GM21723 (cell line): Measurements from ENCODE around the gene SQSTM1.
"Not testable (repeated sequence)": the region's sequence is repeated elsewhere in the genome, so short reads cannot be mapped to it uniquely, and the experiment has no call there.

Source experiments
- ATAC-seq: cut with Tn5 transposase; IDR thresholded peaks from one replicate; pipeline ENCODE4 v1.9.1; 2021; ENCODE audit warnings: mild to moderate bottlenecking, moderate library complexity; ENCODE audit not compliant: unreplicated experiment

Gene SQSTM1

GRCh38 chr5:179823937-179824744 lies 3.4 kb downstream of the SQSTM1 start:
- ATAC-seq = no peak

GRCh38 chr5:179824745-179825112 lies 4.0 kb downstream of the SQSTM1 start:
- ATAC-seq = no peak

GRCh38 chr5:179825655-179826182 lies 5.0 kb downstream of the SQSTM1 start:
- ATAC-seq = no peak

GRCh38 chr5:179827680-179828079 lies 7.0 kb downstream of the SQSTM1 start:
- ATAC-seq = no peak

- ATAC-seq = no peak
Measured at GRCh38 chr5:179828756-179829421, 8.2 kb downstream of the SQSTM1 start.

- ATAC-seq = no peak
Measured at GRCh38 chr5:179829732-179830435, 9.2 kb downstream of the SQSTM1 start.

GRCh38 chr5:179830818-179831468 lies 10.2 kb downstream of the SQSTM1 start:
- ATAC-seq = no peak

GRCh38 chr5:179832039-179832745 lies 11.5 kb downstream of the SQSTM1 start:
- no peak for ATAC-seq

GRCh38 chr5:179833056-179833708 lies 12.5 kb downstream of the SQSTM1 start:
- no peak for ATAC-seq

- ATAC-seq = no peak
Measured at GRCh38 chr5:179833709-179834070, 13.0 kb downstream of the SQSTM1 start.

GRCh38 chr5:179834120-179834519 lies 13.4 kb downstream of the SQSTM1 start:
- ATAC-seq = no peak

- ATAC-seq = not testable (repeated sequence)
Measured at GRCh38 chr5:179834871-179835270, 14.2 kb downstream of the SQSTM1 start.

- no peak for ATAC-seq
Measured at GRCh38 chr5:179836225-179837019, 15.7 kb downstream of the SQSTM1 start.

- ATAC-seq = no peak
Measured at GRCh38 chr5:179837076-179838011, 16.6 kb downstream of the SQSTM1 start.

- ATAC-seq = no peak
Measured at GRCh38 chr5:179839328-179840256, 18.9 kb downstream of the SQSTM1 start.

GRCh38 chr5:179840321-179840720 lies 19.6 kb downstream of the SQSTM1 start:
- ATAC-seq = no peak

GRCh38 chr5:179840766-179841165 lies 20.1 kb downstream of the SQSTM1 start:
- ATAC-seq = no peak
